Measurements from ENCODE around the gene LRCH1.
A peak's percentile ranks its signal among the peaks of the same experiment; 100 is the strongest.

LRCH1 gene

GRCh38 chr13:46536341-46536740 is 16.6 kb upstream of the LRCH1 start:
- DNase-seq: no peak

DNA sequence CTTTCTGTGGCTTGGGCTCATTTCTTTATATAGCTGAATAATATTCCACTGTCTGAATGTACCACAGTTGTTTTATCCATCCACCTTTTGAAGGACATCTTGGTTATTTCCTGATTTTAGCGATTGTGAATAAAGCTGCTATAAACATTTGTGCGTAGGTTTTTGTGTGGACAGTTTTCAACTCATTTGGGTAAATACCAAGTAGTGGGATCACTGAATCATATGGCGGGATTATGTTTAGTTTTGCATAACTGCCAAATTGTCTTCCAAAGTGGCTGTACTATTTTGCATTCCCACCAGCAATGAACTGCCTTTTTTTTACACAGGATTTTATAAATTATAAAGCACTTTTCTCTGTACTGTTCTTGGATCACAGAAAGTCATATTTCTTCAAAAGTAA is 13.7 kb upstream of the LRCH1 start:
- DNase-seq: no peak

DNA sequence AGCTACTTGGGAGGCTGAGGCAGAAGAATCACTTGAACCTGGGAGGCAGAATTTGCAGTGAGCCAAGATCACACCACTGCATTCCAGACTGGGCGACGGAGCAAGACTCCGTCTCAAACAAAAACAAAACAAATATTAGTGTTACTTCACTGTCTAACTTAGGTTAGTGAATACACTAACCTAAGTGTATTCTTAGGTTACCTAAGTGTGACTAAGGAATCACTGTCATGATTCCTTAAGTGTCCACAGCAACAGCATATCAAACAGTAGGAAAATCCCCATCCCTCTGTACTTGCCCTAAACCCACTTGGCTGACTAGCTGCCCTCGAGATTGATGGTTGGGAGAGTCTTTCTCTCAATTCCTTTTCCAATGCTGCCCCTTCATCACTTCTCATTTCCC is 11.8 kb upstream of the LRCH1 start:
- no peak for DNase-seq

DNA sequence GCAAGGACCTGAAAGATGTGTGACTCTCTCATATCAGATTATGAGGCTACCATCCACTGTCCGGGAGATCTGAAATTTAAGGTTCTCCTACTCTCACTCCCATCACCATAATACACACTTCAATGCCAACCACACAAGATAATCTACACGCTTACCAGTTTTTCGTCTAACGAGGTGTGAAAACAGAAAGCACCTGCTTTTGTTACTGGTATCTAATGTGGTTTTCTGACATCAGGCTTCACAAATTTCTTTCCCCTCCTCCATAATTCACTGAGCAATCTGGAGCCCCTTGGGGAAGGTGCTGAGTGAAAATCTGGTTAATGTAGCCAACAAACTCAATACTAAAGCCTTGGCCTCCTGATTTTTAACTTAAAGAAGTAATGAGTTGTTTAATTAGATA is 10.1 kb upstream of the LRCH1 start:
- DNase-seq: no peak

GRCh38 chr13:46543287-46543686 is 9.7 kb upstream of the LRCH1 start:
- DNase-seq: no peak

DNA sequence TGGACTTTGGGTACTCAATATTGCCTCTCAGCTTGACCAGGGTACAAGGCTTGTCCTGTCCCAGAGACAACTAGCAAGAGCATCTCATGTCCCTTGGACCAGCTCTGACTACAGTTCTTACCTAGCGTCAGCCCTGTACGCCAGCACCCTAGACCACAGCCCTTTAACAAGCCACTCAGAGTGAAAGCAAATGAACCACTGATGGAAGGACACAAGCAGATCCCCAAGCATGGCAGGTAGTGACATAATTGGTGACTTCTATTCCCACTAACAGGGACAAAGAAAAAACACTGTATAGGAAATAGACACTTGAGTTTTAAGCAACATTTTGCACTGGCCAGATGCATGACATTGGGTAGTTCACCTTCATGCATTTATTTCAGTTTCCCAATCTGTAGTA is 8.8 kb upstream of the LRCH1 start:
- DNase-seq: no peak

DNA sequence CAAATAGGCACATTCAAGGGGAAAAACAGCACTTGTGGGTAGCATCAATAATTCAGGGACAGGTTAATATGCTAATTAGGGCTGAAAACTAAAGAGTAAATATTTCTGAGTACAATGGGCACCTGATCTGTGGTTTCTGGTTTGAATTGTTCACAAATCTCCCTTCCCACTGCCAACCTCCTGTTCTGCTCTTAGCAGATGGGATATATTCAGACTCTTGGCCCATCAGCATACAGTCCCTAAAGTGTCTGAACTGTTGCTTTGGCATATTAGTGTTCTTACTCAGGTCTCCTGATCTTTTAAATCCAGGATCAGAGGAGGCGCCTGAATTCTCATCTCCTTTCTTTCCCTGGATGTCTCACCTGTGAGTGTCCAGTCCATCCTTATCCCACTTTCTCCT is 8.2 kb upstream of the LRCH1 start:
- no peak for DNase-seq

- no peak for DNase-seq
Measured at GRCh38 chr13:46546084-46546768, 6.7 kb upstream of the LRCH1 start.

- DNase-seq: no peak
Measured at GRCh38 chr13:46550822-46551221, 2.1 kb upstream of the LRCH1 start.

GRCh38 chr13:46551410-46552302 is 1.3 kb upstream of the LRCH1 start:
- no peak for DNase-seq

DNA sequence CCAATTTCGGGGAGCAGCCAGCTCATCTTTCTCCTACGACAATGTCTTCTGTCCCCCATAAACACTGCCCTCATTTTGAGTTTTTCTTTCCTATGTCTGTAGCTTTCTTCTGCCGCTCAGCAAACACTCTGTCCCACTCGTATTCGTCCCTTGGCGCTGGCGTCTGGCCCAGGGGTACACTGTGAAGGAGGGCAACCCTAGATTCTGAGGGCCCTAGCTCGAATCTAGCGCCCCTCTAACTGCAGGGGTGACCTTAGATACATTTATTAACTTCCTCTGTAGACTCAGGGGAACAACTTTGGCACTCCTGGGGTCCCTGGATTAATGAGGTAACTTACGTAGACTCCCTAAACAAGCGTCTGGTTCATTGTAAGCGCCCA is 677 bp upstream of the LRCH1 start:
- DNase-seq: no peak

DNA sequence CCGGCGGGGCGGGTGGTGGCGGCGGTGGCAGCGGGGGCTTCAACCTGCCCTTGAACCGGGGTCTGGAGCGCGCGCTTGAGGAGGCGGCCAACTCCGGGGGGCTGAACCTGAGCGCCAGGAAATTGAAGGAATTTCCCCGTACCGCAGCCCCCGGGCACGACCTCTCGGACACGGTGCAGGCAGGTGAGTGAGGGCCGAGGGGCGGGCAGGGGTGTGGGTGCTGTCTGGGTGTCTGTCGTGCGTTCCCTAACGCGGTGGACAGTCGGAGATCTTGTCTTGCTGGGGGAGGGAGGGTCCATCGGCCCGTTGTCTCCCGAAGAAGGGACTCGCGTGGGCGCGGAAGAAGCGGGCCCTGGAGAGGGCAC is 533 bp downstream of the LRCH1 start:
- DNase-seq: peak; percentile 45

DNA sequence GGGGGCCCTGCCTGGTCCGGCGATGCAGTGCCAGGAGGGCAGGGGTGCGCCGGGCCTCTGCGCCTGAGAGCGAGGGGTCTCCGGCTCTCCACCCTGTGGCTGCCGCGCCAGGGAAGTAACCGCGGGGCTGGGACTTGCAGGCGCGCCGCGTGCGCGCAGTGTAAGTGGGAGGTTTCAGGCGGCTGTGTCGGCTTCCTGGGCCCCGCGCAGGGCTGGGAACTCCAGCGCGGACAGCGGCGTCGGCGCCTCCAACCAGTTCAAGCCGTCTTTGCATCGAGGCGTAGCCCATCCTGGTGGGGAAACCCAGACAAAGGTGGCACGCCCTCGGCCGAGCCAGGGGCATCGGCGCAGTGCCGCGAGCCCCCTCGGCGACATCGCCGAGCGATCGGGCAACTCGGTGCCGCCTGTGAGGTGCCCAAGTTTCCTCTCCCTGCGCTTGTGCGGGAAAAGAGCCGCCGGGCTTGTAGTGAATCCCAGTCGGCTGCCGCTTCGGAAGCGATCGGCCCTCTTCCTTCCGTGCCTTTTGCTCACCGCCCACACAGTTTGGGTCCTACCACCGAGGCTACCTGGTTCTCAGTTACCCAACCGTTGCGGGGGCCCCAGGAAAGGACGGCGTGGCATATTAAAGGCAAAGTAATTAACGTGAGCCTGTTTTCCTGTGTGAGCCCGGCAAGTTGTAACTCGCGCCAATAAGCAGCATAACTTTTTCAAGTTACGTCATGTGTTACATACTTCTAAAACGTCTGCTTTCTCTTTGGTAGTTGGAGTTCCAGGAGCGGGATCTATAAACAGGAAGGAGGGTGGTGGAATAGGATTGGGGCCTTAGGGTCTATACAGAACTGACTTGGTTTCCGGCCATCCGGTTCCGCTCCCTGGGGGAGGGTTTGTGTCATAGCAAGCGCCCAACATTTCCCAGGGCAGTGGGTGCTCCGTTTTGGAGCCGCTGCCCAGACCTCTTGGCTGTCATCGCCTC is 1.2 kb downstream of the LRCH1 start:
- DNase-seq: peak; percentile 71

GRCh38 chr13:46554951-46555350 is 2.0 kb downstream of the LRCH1 start:
- DNase-seq: no peak

DNA sequence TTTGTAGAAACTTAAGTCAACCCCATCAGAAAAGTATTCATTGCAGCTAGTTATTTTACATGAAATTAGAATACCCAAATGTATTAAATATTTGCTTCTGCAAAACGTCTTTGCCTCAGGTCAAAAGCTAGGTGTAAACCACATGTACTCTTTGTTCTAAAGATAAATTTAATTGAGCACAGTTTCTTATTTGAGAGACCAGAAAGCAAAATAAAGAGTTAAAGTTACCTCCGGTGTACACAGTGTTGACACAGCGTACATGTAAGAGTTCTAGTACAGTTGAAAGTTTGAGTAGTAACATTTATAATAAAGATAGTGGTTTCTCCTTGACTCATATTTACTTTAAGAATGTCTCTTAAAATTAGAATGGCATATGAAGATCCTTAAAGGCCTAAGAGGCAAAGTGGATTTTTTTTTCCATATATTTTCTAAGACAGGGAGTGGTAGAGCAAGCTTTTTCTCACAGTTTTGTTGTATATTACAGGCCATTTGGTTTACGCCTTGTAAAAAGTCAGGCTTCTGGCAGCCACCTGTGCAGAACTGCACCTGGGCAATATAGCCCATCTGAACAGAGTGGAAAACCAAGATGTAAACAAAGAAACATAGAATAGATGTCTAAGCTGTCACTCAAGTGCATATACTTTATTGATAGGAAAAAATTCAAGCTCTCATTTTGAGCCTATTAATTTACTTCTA is 2.9 kb downstream of the LRCH1 start:
- DNase-seq: no peak

- no peak for DNase-seq
Measured at GRCh38 chr13:46556418-46556779, 3.4 kb downstream of the LRCH1 start.

- DNase-seq: no peak
Measured at GRCh38 chr13:46559272-46559805, 6.4 kb downstream of the LRCH1 start.

GRCh38 chr13:46560778-46561177 is 7.8 kb downstream of the LRCH1 start:
- no peak for DNase-seq

DNA sequence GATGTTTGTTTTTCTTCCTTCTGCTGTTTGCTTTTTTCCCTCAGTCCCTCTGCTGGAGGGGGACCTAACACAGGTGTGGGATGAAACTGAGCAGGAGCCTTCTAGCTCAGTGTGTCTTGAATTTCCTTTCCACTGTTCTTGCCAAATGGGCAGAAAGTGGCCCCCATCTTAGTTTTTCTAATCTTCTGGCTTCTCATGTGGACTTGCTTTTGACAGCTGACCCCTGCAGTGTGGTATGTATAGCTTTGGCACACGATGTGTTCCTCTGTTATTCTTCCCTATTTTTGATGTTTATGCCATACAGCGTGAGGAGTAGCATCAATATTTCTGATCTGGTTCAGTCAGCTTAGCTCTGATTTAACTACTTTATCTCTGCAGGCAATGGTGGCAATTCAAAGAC is 8.3 kb downstream of the LRCH1 start:
- DNase-seq: no peak

DNA sequence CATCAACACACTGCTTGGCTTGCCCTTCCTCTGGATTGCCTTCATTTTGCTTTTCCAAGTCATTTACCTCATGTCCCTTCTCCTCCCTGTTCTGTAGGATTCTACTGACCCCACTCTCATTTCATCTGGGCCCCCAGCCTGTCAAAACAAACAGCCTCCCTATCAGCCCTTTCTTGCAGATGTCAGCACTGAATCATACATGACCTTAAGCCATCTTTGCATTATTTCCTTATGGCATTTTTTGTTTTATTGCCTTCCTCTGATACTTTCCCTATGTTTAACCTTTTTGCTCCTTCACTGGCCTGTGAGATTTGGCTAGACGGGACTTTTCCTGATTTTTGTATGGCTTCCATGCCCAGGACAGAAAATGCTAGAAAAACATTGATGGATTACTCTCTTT is 8.7 kb downstream of the LRCH1 start:
- DNase-seq: no peak

GRCh38 chr13:46562152-46562551 is 9.2 kb downstream of the LRCH1 start:
- DNase-seq: no peak

- DNase-seq: no peak
Measured at GRCh38 chr13:46562581-46562980, 9.6 kb downstream of the LRCH1 start.

All from activated gamma-delta T cell (primary cell).